NB4 (cell line): Measurements from ENCODE around the gene CYP4A11.

Source experiments
- POLR2A ChIP-seq: IDR thresholded peaks from 2 replicates; pipeline ENCODE4 v1.6.1; 2011; ENCODE audit warnings: mild to moderate bottlenecking; ENCODE audit not compliant: insufficient read length; ENCODE audit errors: extremely low read depth
- TF ChIP-seq, protein P1 (sequence below): IDR thresholded peaks from one replicate; pipeline ENCODE4 v1.5.1; 2012; ENCODE audit warnings: low read depth, low read length
- TF ChIP-seq, protein P2 (sequence below): IDR thresholded peaks from 2 replicates; pipeline ENCODE4 v1.6.1; 2011; ENCODE audit warnings: low read depth, low read length

DNA sequence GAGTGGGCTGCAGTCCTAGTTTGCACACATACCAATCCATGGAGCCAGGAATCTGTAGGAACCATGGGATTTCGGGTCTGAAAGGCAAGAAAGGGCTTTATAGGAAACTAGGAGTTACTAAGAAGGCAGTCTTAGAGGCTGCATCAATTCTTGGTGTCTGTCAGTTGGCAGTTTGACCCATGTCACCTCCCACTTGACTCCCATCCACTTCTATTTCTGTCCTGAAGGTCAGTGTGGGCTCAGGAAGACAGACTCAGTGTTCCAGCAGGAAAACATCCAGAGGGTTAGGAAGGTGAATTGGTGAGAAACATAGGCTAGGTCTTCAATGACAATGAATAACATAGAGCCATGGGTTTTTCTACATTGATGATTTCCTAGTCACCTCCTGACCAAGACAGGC is 4.0 kb downstream of the CYP4A11 start:
- TF ChIP-seq, protein P1, sequence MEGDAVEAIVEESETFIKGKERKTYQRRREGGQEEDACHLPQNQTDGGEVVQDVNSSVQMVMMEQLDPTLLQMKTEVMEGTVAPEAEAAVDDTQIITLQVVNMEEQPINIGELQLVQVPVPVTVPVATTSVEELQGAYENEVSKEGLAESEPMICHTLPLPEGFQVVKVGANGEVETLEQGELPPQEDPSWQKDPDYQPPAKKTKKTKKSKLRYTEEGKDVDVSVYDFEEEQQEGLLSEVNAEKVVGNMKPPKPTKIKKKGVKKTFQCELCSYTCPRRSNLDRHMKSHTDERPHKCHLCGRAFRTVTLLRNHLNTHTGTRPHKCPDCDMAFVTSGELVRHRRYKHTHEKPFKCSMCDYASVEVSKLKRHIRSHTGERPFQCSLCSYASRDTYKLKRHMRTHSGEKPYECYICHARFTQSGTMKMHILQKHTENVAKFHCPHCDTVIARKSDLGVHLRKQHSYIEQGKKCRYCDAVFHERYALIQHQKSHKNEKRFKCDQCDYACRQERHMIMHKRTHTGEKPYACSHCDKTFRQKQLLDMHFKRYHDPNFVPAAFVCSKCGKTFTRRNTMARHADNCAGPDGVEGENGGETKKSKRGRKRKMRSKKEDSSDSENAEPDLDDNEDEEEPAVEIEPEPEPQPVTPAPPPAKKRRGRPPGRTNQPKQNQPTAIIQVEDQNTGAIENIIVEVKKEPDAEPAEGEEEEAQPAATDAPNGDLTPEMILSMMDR = no peak
- TF ChIP-seq, protein P2, sequence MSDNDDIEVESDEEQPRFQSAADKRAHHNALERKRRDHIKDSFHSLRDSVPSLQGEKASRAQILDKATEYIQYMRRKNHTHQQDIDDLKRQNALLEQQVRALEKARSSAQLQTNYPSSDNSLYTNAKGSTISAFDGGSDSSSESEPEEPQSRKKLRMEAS = no peak
- no peak for TF ChIP-seq POLR2A
